WTC11 (cell line): ENCODE data around the gene GALNTL6. TPM values are rescaled to one million over a fixed set of nuclear protein-coding genes. Genes with fewer than 3 reads are reported as not detected.
"Not testable (repeated sequence)": the region's sequence is repeated elsewhere in the genome, so short reads cannot be mapped to it uniquely, and the experiment has no call there.

ENCODE experiments used
- ATAC-seq: fragments of 200-7000 bp; cut with Tn5 transposase; 2 replicates; pipeline ENCODE4 v1.10.0; 2021; ENCODE audit warnings: mild to moderate bottlenecking, moderate library complexity
- CTCF ChIA-PET: fragments of 300-600 bp; sonication (Branson Sonifier 250); formaldehyde crosslinking; loops from one replicate; lab custom pipeline; 2021; ENCODE audit warnings: antibody characterized with exemption; lab: Charles Lee
- POLR2A ChIA-PET: fragments of 350-600 bp; sonication (Branson Sonifier 250); formaldehyde crosslinking; loops from one replicate; lab custom pipeline; 2021; ENCODE audit warnings: antibody characterized with exemption; lab: Charles Lee
- DNase-seq: peaks from one replicate; pipeline ENCODE4 v3.0.0; 2021; ENCODE audit warnings: low spot score
- H3K27ac Mint-ChIP-seq: 2 replicates; pipeline ENCODE4 v1.8.0; 2021; ENCODE audit warnings: mixed read lengths
- H3K27me3 Mint-ChIP-seq: 2 replicates; pipeline ENCODE4 v1.8.0; 2021; ENCODE audit warnings: low read depth, mild to moderate bottlenecking, moderate library complexity, mixed read lengths
- H3K36me3 Mint-ChIP-seq: 2 replicates; pipeline ENCODE4 v1.8.0; 2021; ENCODE audit warnings: mixed read lengths
- H3K4me1 Mint-ChIP-seq: 2 replicates; pipeline ENCODE4 v1.8.0; 2022; ENCODE audit warnings: mixed read lengths
- H3K4me3 Mint-ChIP-seq: 2 replicates; pipeline ENCODE4 v1.8.0; 2021; ENCODE audit warnings: mild to moderate bottlenecking, moderate library complexity, mixed read lengths
- H3K9me3 Mint-ChIP-seq: 2 replicates; pipeline ENCODE4 v1.8.0; 2021; ENCODE audit warnings: mixed read lengths
- AFF4 ChIP-seq: sonication (generic); formaldehyde crosslinking; IDR thresholded peaks from 2 replicates; pipeline ENCODE4 v1.8.1; 2023; ENCODE audit warnings: mild to moderate bottlenecking, missing genetic modification reagents, borderline replicate concordance
- ATF2 ChIP-seq: sonication (generic); formaldehyde crosslinking; IDR thresholded peaks from 2 replicates; pipeline ENCODE4 v1.8.1; 2022; ENCODE audit warnings: low read depth, missing genetic modification reagents, borderline replicate concordance
- CREB1 ChIP-seq: sonication (generic); formaldehyde crosslinking; IDR thresholded peaks from 2 replicates; pipeline ENCODE4 v1.8.0; 2023; ENCODE audit warnings: mild to moderate bottlenecking, missing genetic modification reagents
- EMX1 ChIP-seq: fragments of 250-450 bp; sonication (Bioruptor Pico); IDR thresholded peaks from 2 replicates; pipeline ENCODE4 v1.8.0; 2021; ENCODE audit warnings: mild to moderate bottlenecking
- ETV6 ChIP-seq: sonication (generic); formaldehyde crosslinking; IDR thresholded peaks from 2 replicates; pipeline ENCODE4 v1.8.1; 2022; ENCODE audit warnings: mild to moderate bottlenecking, missing genetic modification reagents
- FOXJ3 ChIP-seq: sonication (generic); formaldehyde crosslinking; IDR thresholded peaks from 2 replicates; pipeline ENCODE4 v1.9.0; 2021; ENCODE audit warnings: missing genetic modification reagents, mild to moderate bottlenecking, borderline replicate concordance
- GABPB1 ChIP-seq: sonication (generic); formaldehyde crosslinking; IDR thresholded peaks from 2 replicates; pipeline ENCODE4 v1.8.1; 2023; ENCODE audit warnings: mild to moderate bottlenecking, missing genetic modification reagents
- HMGA2 ChIP-seq: fragments of 250-450 bp; sonication (Bioruptor Pico); IDR thresholded peaks from 2 replicates; pipeline ENCODE4 v1.4.0; 2021; ENCODE audit warnings: mild to moderate bottlenecking, moderate library complexity
- JUN ChIP-seq: sonication (generic); formaldehyde crosslinking; IDR thresholded peaks from 2 replicates; pipeline ENCODE4 v1.8.0; 2023; ENCODE audit warnings: mild to moderate bottlenecking, missing genetic modification reagents
- NFYB ChIP-seq: sonication (generic); formaldehyde crosslinking; conservative IDR thresholded peaks from 2 replicates; pipeline ENCODE4 v1.8.0; 2022; ENCODE audit warnings: low read depth, missing genetic modification reagents
- NR3C1 ChIP-seq: sonication (generic); formaldehyde crosslinking; conservative IDR thresholded peaks from 2 replicates; pipeline ENCODE4 v1.8.1; 2023; ENCODE audit warnings: low read depth, mild to moderate bottlenecking, missing genetic modification reagents
- PREB ChIP-seq: sonication (generic); formaldehyde crosslinking; IDR thresholded peaks from 2 replicates; pipeline ENCODE4 v1.8.1; 2022; ENCODE audit warnings: mild to moderate bottlenecking, missing genetic modification reagents, moderate library complexity, borderline replicate concordance
- PRRX2 ChIP-seq: fragments of 250-450 bp; sonication (Bioruptor Pico); IDR thresholded peaks from 2 replicates; pipeline ENCODE4 v1.8.0; 2021; ENCODE audit warnings: mild to moderate bottlenecking
- RELA ChIP-seq: sonication (generic); formaldehyde crosslinking; IDR thresholded peaks from 2 replicates; pipeline ENCODE4 v1.8.1; 2022; ENCODE audit warnings: missing genetic modification reagents, mild to moderate bottlenecking, borderline replicate concordance
- ZNF121 ChIP-seq: sonication (generic); formaldehyde crosslinking; IDR thresholded peaks from 2 replicates; pipeline ENCODE4 v1.8.0; 2023; ENCODE audit warnings: missing genetic modification reagents
- ZNF532 ChIP-seq: fragments of 250-450 bp; sonication (Bioruptor Pico); IDR thresholded peaks from 2 replicates; pipeline ENCODE4 v1.9.0; 2021; ENCODE audit warnings: mild to moderate bottlenecking, borderline replicate concordance
- total RNA-seq: library from RNA; stranded (reverse); gene quantifications from 3 replicates; pipeline ENCODE4 v1.2.3, GENCODE V29; 2021
- TF ChIP-seq, protein P1 (sequence below): sonication (generic); formaldehyde crosslinking; IDR thresholded peaks from 2 replicates; pipeline ENCODE4 v1.8.1; 2023; ENCODE audit warnings: mild to moderate bottlenecking, missing genetic modification reagents
- TF ChIP-seq, protein P2 (sequence below): fragments of 250-450 bp; sonication (Bioruptor Pico); IDR thresholded peaks from 2 replicates; pipeline ENCODE4 v1.9.0; 2021; ENCODE audit warnings: mild to moderate bottlenecking
- TF ChIP-seq, protein P3 (sequence below): sonication (generic); formaldehyde crosslinking; IDR thresholded peaks from 2 replicates; pipeline ENCODE4 v1.8.0; 2022; ENCODE audit warnings: mild to moderate bottlenecking, missing genetic modification reagents

The GALNTL6 gene
- total RNA-seq, 1 experiment from 2014 or later: 0.24 TPM

DNA sequence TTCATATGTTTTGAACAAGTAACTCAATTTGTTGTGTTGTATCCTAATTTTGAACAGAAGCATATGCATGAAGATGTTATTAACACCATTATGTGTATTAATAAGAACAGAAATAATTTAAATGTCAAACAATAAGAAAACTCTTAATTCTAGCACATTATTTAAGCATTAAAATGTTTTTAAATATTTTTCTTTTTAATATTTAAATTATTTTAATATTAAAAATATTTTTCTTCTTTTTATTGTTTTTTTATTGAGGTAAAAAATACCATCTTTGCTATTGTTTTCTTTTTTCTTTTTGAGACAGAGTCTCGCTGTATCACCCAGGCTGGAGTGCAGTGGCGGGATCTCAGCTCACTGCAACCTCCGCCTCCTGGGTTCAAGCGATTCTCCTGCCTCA is 914.4 kb downstream of the GALNTL6 start:
- DNase-seq (no peak), ATAC-seq (no peak)
- no peak overlapping the region for H3K4me3 Mint-ChIP-seq
- H3K27ac Mint-ChIP-seq: no peak overlapping the region
- peaks cover 8% of the 10 kb centered on the region for H3K27me3 Mint-ChIP-seq
- peaks cover 31% of the 10 kb centered on the region for H3K9me3 Mint-ChIP-seq
- peaks cover 2% of the 10 kb centered on the region for H3K36me3 Mint-ChIP-seq
- TF ChIP-seq HMGA2 (CRISPR knock-in tag) (peak; percentile 91), FOXJ3 (no peak), RELA (CRISPR knock-in tag) (no peak)
- peaks cover 6% of the 10 kb centered on the region for H3K4me1 Mint-ChIP-seq
- ChIA-PET POLR2A (no interaction called here), CTCF (no interaction called here)

DNA sequence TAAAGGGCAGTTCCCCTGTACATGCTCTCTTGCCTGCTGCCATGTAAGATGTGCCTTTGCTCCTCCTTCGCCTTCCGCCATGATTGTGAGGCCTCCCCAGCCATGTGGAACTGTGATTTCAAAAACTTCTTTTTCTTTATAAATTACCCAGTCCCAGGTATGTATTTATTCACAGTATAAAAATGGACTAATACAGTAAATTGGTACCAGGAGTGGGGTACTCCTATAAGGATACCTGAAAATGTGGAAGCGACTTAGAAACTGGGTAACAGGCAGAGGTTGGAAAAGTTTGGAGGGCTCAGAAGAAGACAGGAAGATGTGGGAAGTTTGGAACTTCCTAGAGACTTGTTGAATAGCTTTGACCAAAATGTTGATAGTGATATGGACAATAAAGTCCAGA is 920.4 kb downstream of the GALNTL6 start:
- H3K27ac Mint-ChIP-seq, DNase-seq, ATAC-seq, H3K27me3 Mint-ChIP-seq, POLR2A ChIA-PET, H3K4me3 Mint-ChIP-seq, CTCF ChIA-PET, H3K4me1 Mint-ChIP-seq: not testable (repeated sequence)
- Mint-ChIP-seq H3K9me3 (peaks cover 90% of the 10 kb centered on the region), H3K36me3 (peaks cover 52% of the 10 kb centered on the region)

- Mint-ChIP-seq H3K27ac (no peak overlapping the region), H3K36me3 (peaks cover 52% of the 10 kb centered on the region), H3K4me1 (no peaks in the 10 kb centered on the region), H3K27me3 (peaks cover 4% of the 10 kb centered on the region), H3K9me3 (peaks cover 95% of the 10 kb centered on the region), H3K4me3 (no peak overlapping the region)
- ATAC-seq (no peak), DNase-seq (no peak)
- TF ChIP-seq PREB (no peak), PRRX2 (CRISPR knock-in tag) (no peak), ZNF532 (CRISPR knock-in tag) (no peak), ETV6 (CRISPR knock-in tag) (no peak), ATF2 (CRISPR knock-in tag) (no peak), EMX1 (CRISPR knock-in tag) (no peak), AFF4 (CRISPR knock-in tag) (no peak), NFYB (CRISPR knock-in tag) (no peak), JUN (CRISPR knock-in tag) (no peak), NR3C1 (CRISPR knock-in tag) (no peak), ZNF121 (no peak), CREB1 (no peak), GABPB1 (CRISPR knock-in tag) (no peak)
- TF ChIP-seq, protein P1, sequence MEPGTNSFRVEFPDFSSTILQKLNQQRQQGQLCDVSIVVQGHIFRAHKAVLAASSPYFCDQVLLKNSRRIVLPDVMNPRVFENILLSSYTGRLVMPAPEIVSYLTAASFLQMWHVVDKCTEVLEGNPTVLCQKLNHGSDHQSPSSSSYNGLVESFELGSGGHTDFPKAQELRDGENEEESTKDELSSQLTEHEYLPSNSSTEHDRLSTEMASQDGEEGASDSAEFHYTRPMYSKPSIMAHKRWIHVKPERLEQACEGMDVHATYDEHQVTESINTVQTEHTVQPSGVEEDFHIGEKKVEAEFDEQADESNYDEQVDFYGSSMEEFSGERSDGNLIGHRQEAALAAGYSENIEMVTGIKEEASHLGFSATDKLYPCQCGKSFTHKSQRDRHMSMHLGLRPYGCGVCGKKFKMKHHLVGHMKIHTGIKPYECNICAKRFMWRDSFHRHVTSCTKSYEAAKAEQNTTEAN: no peak
- TF ChIP-seq, protein P2, sequence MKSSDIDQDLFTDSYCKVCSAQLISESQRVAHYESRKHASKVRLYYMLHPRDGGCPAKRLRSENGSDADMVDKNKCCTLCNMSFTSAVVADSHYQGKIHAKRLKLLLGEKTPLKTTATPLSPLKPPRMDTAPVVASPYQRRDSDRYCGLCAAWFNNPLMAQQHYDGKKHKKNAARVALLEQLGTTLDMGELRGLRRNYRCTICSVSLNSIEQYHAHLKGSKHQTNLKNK: no peak
- TF ChIP-seq, protein P3, sequence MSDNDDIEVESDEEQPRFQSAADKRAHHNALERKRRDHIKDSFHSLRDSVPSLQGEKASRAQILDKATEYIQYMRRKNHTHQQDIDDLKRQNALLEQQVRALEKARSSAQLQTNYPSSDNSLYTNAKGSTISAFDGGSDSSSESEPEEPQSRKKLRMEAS (CRISPR knock-in tag): no peak
- ChIA-PET POLR2A (no interaction called here), CTCF (no interaction called here)
Observed at GRCh38 chr4:172734555-172734954, 921.4 kb downstream of the GALNTL6 start.
